OCI-LY3 (cell line): ENCODE results near the gene DHX35.

Source experiments
- H2AFZ ChIP-seq: fragments of 200-600, 300-600 bp; shearing (Covaris generic); 2 replicates; pipeline ENCODE4 v1.6.0; 2014; ENCODE audit warnings: antibody characterized with exemption, low read depth, low read length
- H3K27ac ChIP-seq: fragments of 200-600, 300-600 bp; sonication (generic); 2 replicates; pipeline ENCODE4 v1.5.1; 2014; ENCODE audit warnings: mild to moderate bottlenecking, low read length, moderate library complexity, mixed read lengths
- H3K27me3 ChIP-seq: fragments of 200-600, 300-600 bp; sonication (generic); 2 replicates; pipeline ENCODE4 v1.6.1; 2014; ENCODE audit warnings: low read depth, low read length, mixed read lengths
- H3K36me3 ChIP-seq: fragments of 200-600, 300-600 bp; sonication (generic); replicated peaks from 2 replicates; pipeline ENCODE3; 2014; ENCODE audit warnings: low read depth, low read length, mixed read lengths
- H3K4me1 ChIP-seq: fragments of 300-600, 200-600 bp; sonication (generic); 2 replicates; pipeline ENCODE4 v1.6.1; 2014; ENCODE audit warnings: low read length, mixed read lengths
- H3K4me2 ChIP-seq: fragments of 200-600, 300-600 bp; sonication (generic); 2 replicates; pipeline ENCODE4 v1.6.1; 2014; ENCODE audit warnings: low read length, mixed read lengths
- H3K4me3 ChIP-seq: fragments of 300-600, 200-600 bp; sonication (generic); 2 replicates; pipeline ENCODE4 v1.5.1; 2014; ENCODE audit warnings: antibody characterized with exemption, mild to moderate bottlenecking, low read length, moderate library complexity
- H3K79me2 ChIP-seq: fragments of 300-600, 200-600 bp; shearing (Covaris generic); 2 replicates; pipeline ENCODE4 v1.6.1; 2014; ENCODE audit warnings: mild to moderate bottlenecking, low read length, mixed read lengths
- H3K9ac ChIP-seq: fragments of 300-600, 200-600 bp; shearing (Covaris generic); 2 replicates; pipeline ENCODE4 v1.6.0; 2014; ENCODE audit warnings: mild to moderate bottlenecking, low read length, moderate library complexity
- H3K9me3 ChIP-seq: fragments of 200-600, 300-600 bp; shearing (Covaris generic); 2 replicates; pipeline ENCODE4 v1.6.1; 2014; ENCODE audit warnings: low read length, mixed read lengths; ENCODE audit not compliant: insufficient read depth
- H4K20me1 ChIP-seq: fragments of 200-600, 300-600 bp; sonication (generic); 2 replicates; pipeline ENCODE4 v1.6.1; 2016; ENCODE audit warnings: low read length, mixed read lengths; ENCODE audit not compliant: insufficient read depth
- EZH2phosphoT487 ChIP-seq: fragments of 200-600 bp; shearing (Covaris generic); IDR thresholded peaks from 2 replicates; pipeline ENCODE4 v1.6.1; 2018; ENCODE audit warnings: antibody characterized with exemption, mixed run types, low read depth
- TF ChIP-seq, protein P1 (sequence below): fragments of 200-600, 300-600 bp; sonication (generic); IDR thresholded peaks from 2 replicates; pipeline ENCODE4 v1.5.1; 2014; ENCODE audit warnings: antibody characterized with exemption, low read length, low read depth

DHX35 gene

DNA sequence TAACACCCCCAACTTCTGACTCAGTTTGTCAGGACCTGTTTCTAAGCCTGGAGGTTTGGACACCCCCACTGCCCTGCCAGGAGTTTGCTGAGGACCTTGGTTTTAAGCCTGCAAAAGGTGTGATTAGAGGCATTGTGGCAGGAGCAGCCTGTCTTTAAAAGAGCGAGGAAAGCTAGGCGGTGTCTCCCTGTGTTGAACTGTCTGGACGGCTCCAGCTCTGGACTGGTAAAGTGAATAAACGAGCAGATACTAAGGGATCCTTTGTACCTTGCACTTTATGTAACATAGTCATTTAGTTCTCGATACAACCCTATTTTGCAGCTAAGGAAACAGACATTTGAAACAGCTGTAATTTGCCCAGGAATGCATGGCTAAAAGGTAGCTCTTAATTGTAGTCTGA lies 21.5 kb upstream of the DHX35 start:
- Histone ChIP-seq H3K4me2 (no peak overlapping the region), H4K20me1 (peaks cover 66% of the 10 kb centered on the region), H3K4me3 (no peak overlapping the region), H3K79me2 (peaks cover 92% of the 10 kb centered on the region), H3K36me3 (peaks cover 83% of the 10 kb centered on the region), H3K4me1 (peaks cover 7% of the 10 kb centered on the region), H3K9me3 (no peaks in the 10 kb centered on the region), H2AFZ (no peak overlapping the region), H3K27ac (no peak overlapping the region), H3K9ac (no peak overlapping the region), H3K27me3 (no peaks in the 10 kb centered on the region)
- TF ChIP-seq, protein P1, sequence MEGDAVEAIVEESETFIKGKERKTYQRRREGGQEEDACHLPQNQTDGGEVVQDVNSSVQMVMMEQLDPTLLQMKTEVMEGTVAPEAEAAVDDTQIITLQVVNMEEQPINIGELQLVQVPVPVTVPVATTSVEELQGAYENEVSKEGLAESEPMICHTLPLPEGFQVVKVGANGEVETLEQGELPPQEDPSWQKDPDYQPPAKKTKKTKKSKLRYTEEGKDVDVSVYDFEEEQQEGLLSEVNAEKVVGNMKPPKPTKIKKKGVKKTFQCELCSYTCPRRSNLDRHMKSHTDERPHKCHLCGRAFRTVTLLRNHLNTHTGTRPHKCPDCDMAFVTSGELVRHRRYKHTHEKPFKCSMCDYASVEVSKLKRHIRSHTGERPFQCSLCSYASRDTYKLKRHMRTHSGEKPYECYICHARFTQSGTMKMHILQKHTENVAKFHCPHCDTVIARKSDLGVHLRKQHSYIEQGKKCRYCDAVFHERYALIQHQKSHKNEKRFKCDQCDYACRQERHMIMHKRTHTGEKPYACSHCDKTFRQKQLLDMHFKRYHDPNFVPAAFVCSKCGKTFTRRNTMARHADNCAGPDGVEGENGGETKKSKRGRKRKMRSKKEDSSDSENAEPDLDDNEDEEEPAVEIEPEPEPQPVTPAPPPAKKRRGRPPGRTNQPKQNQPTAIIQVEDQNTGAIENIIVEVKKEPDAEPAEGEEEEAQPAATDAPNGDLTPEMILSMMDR, result no peak
- TF ChIP-seq EZH2phosphoT487, result no peak

- H3K4me2 ChIP-seq, result no peak overlapping the region
- no peaks in the 10 kb centered on the region for H3K9me3 ChIP-seq
- H3K4me1 ChIP-seq, result no peaks in the 10 kb centered on the region
- no peak overlapping the region for H2AFZ ChIP-seq
- H3K4me3 ChIP-seq, result no peak overlapping the region
- H3K27me3 ChIP-seq, result no peaks in the 10 kb centered on the region
- H4K20me1 ChIP-seq, result peaks cover 59% of the 10 kb centered on the region
- TF ChIP-seq, protein P1, result no peak
- no peak for TF ChIP-seq EZH2phosphoT487
- H3K27ac ChIP-seq, result no peak overlapping the region
- H3K79me2 ChIP-seq, result peaks cover 92% of the 10 kb centered on the region
- peaks cover 80% of the 10 kb centered on the region for H3K36me3 ChIP-seq
- no peak overlapping the region for H3K9ac ChIP-seq
Measured at GRCh38 chr20:38941726-38942389, 20.3 kb upstream of the DHX35 start.

- peaks cover 90% of the 10 kb centered on the region for H3K79me2 ChIP-seq
- no peaks in the 10 kb centered on the region for H3K9me3 ChIP-seq
- no peak overlapping the region for H3K27ac ChIP-seq
- peaks cover 82% of the 10 kb centered on the region for H3K36me3 ChIP-seq
- peaks cover 41% of the 10 kb centered on the region for H4K20me1 ChIP-seq
- TF ChIP-seq, protein P1, result no peak
- no peak for TF ChIP-seq EZH2phosphoT487
- no peaks in the 10 kb centered on the region for H3K4me1 ChIP-seq
- H2AFZ ChIP-seq, result no peak overlapping the region
- H3K27me3 ChIP-seq, result no peaks in the 10 kb centered on the region
- H3K4me2 ChIP-seq, result no peak overlapping the region
- H3K4me3 ChIP-seq, result no peak overlapping the region
- no peak overlapping the region for H3K9ac ChIP-seq
Measured at GRCh38 chr20:38945012-38945411, 17.1 kb upstream of the DHX35 start.

- TF ChIP-seq, protein P1, result no peak
- TF ChIP-seq EZH2phosphoT487, result no peak
- Histone ChIP-seq H4K20me1 (peaks cover 30% of the 10 kb centered on the region), H2AFZ (no peak overlapping the region), H3K27me3 (no peaks in the 10 kb centered on the region), H3K4me2 (no peak overlapping the region), H3K27ac (no peak overlapping the region), H3K4me3 (no peak overlapping the region), H3K4me1 (no peaks in the 10 kb centered on the region), H3K79me2 (peaks cover 89% of the 10 kb centered on the region), H3K9me3 (no peaks in the 10 kb centered on the region), H3K9ac (no peak overlapping the region), H3K36me3 (peaks cover 79% of the 10 kb centered on the region)
Measured at GRCh38 chr20:38946836-38947235, 15.3 kb upstream of the DHX35 start.
